Hepatocyte (in vitro differentiated cells): ENCODE measurements around the gene PAX5. TPM values are rescaled to one million over a fixed set of nuclear protein-coding genes. Genes with fewer than 3 reads are reported as not detected.

Source experiments
- DNase-seq: peaks from one replicate; pipeline ENCODE4 v3.0.0-alpha.2; 2016; ENCODE audit warnings: low spot score
- H2AFZ ChIP-seq: fragments of 200-600 bp; sonication (generic); 2 replicates; pipeline ENCODE4 v1.6.0; 2016; ENCODE audit warnings: antibody characterized with exemption, mild to moderate bottlenecking
- H3K27ac ChIP-seq: fragments of 200-600 bp; sonication (generic); 2 replicates; pipeline ENCODE4 v1.5.1; 2016; ENCODE audit warnings: mild to moderate bottlenecking
- H3K27me3 ChIP-seq: fragments of 200-600 bp; sonication (generic); 2 replicates; pipeline ENCODE4 v1.6.1; 2016
- H3K36me3 ChIP-seq: fragments of 200-600 bp; sonication (generic); replicated peaks from 2 replicates; pipeline ENCODE4 v1.5.1; 2016; ENCODE audit warnings: low read depth; ENCODE audit not compliant: insufficient read depth
- H3K4me1 ChIP-seq: fragments of 200-600 bp; sonication (generic); 2 replicates; pipeline ENCODE4 v1.5.1; 2016; ENCODE audit warnings: mild to moderate bottlenecking, moderate library complexity; ENCODE audit not compliant: insufficient read depth
- H3K4me2 ChIP-seq: fragments of 200-600 bp; sonication (generic); 2 replicates; pipeline ENCODE4 v1.6.0; 2016
- H3K4me3 ChIP-seq: fragments of 200-600 bp; sonication (generic); 2 replicates; pipeline ENCODE4 v1.5.1; 2016; ENCODE audit warnings: mild to moderate bottlenecking
- H3K79me2 ChIP-seq: fragments of 200-600 bp; sonication (generic); 2 replicates; pipeline ENCODE4 v1.6.0; 2017; ENCODE audit warnings: mild to moderate bottlenecking
- H3K9me2 ChIP-seq: fragments of 200-600 bp; sonication (generic); replicated peaks from 2 replicates; pipeline ENCODE4 v1.6.0; 2017; ENCODE audit warnings: mild to moderate bottlenecking; ENCODE audit not compliant: insufficient read depth
- H3K9me3 ChIP-seq: fragments of 200-600 bp; sonication (generic); 2 replicates; pipeline ENCODE4 v1.5.1; 2016; ENCODE audit warnings: low read depth, mild to moderate bottlenecking
- H4K20me1 ChIP-seq: fragments of 200-600 bp; sonication (generic); 2 replicates; pipeline ENCODE4 v1.6.0; 2016; ENCODE audit warnings: mild to moderate bottlenecking; ENCODE audit not compliant: insufficient read depth, poor library complexity, severe bottlenecking
- CTCF ChIP-seq: fragments of 200-600 bp; sonication (generic); IDR thresholded peaks from 2 replicates; pipeline ENCODE4 v1.5.1; 2016; ENCODE audit warnings: antibody characterized with exemption, mild to moderate bottlenecking; ENCODE audit not compliant: poor library complexity
- EZH2 ChIP-seq: fragments of 200-600 bp; sonication (generic); IDR thresholded peaks from 2 replicates; pipeline ENCODE4 v1.6.1; 2016; ENCODE audit warnings: antibody characterized with exemption, mild to moderate bottlenecking, borderline replicate concordance
- EZH2phosphoT487 ChIP-seq: fragments of 200-600 bp; sonication (generic); IDR thresholded peaks from one replicate; pipeline ENCODE4 v1.6.1; 2018; ENCODE audit warnings: antibody characterized with exemption, mild to moderate bottlenecking, low read depth, moderate library complexity; ENCODE audit not compliant: unreplicated experiment, severe bottlenecking
- WGBS: methylation state at CpG from one replicate; pipeline ENCODE4 v1.1.6; 2016; ENCODE audit warnings: low lambda C conversion rate; ENCODE audit errors: missing lambda C conversion rate; 5-methylcytosine and 5-hydroxymethylcytosine counted together
- polyA plus RNA-seq: library from polyadenylated mRNA; unstranded; fragments of >200 nt; fragmentation: Nextera tagmentation; extraction: Ambion mirVana; gene quantifications from 2 replicates; pipeline ENCODE4 v1.2.1, GENCODE V29; 2016
- total RNA-seq: library from RNA; depleted of rRNA; stranded (reverse); fragments of >200 nt; gene quantifications from 2 replicates; pipeline ENCODE4 v1.2.3, GENCODE V29; 2014

The PAX5 gene
- total and polyA plus RNA-seq, 2 experiments from 2014 or later, result not detected

GRCh38 chr9:36882594-36882993 is 151.5 kb downstream of the PAX5 start:
- TF ChIP-seq EZH2phosphoT487 (no peak), CTCF (no peak), EZH2 (no peak)

GRCh38 chr9:36881743-36882441 is 152.2 kb downstream of the PAX5 start:
- no peaks in the 10 kb centered on the region for H3K79me2 ChIP-seq
- H3K4me3 ChIP-seq, result no peak overlapping the region
- no peaks in the 10 kb centered on the region for H3K36me3 ChIP-seq
- no peak overlapping the region for H2AFZ ChIP-seq
- WGBS, result 91% methylated on average over 25 of the region's 31 CpGs
- no peaks in the 10 kb centered on the region for H3K4me1 ChIP-seq
- no peaks in the 10 kb centered on the region for H4K20me1 ChIP-seq
- TF ChIP-seq EZH2phosphoT487 (no peak), CTCF (no peak), EZH2 (no peak)
- H3K27me3 ChIP-seq, result no peaks in the 10 kb centered on the region
- no peaks in the 10 kb centered on the region for H3K9me2 ChIP-seq
- H3K9me3 ChIP-seq, result no peaks in the 10 kb centered on the region
- H3K4me2 ChIP-seq, result no peak overlapping the region
- no peak for DNase-seq
- H3K27ac ChIP-seq, result no peak overlapping the region

More at GRCh38 chr9:36882594-36882993, 151.5 kb downstream of the PAX5 start:
- Histone ChIP-seq H2AFZ (no peak overlapping the region), H4K20me1 (no peaks in the 10 kb centered on the region), H3K36me3 (no peaks in the 10 kb centered on the region), H3K79me2 (no peaks in the 10 kb centered on the region), H3K27ac (no peak overlapping the region), H3K4me3 (no peak overlapping the region), H3K9me3 (no peaks in the 10 kb centered on the region), H3K4me2 (no peak overlapping the region), H3K9me2 (no peaks in the 10 kb centered on the region), H3K27me3 (no peaks in the 10 kb centered on the region), H3K4me1 (no peaks in the 10 kb centered on the region)
- WGBS, result 86% methylated on average over 3 of the region's 3 CpGs
- no peak for DNase-seq

- TF ChIP-seq EZH2, result no peak
- TF ChIP-seq EZH2phosphoT487, result no peak
- TF ChIP-seq CTCF, result no peak
- Histone ChIP-seq H3K4me1 (no peaks in the 10 kb centered on the region), H3K79me2 (no peaks in the 10 kb centered on the region), H3K9me3 (no peaks in the 10 kb centered on the region), H3K27ac (no peak overlapping the region), H4K20me1 (no peaks in the 10 kb centered on the region), H2AFZ (no peak overlapping the region), H3K27me3 (no peaks in the 10 kb centered on the region), H3K36me3 (no peaks in the 10 kb centered on the region), H3K9me2 (no peaks in the 10 kb centered on the region), H3K4me2 (no peak overlapping the region), H3K4me3 (no peak overlapping the region)
- no peak for DNase-seq
- WGBS, result 81% methylated on average over 10 of the region's 14 CpGs
Observed at GRCh38 chr9:36881316-36881715, 152.8 kb downstream of the PAX5 start.
